ENCODE measurements around the gene BCAR3.
"Not testable (repeated sequence)": the region's sequence is repeated elsewhere in the genome, so short reads cannot be mapped to it uniquely, and the experiment has no call there.

Gene BCAR3

GRCh38 chr1:93573940-93574469 lies 107.6 kb downstream of the BCAR3 start:
- Mint-ChIP-seq H3K27ac (peak overlapping the region; percentile 25), H3K4me3 (no peak overlapping the region), H3K9me3 (no peaks in the 10 kb centered on the region)

DNA sequence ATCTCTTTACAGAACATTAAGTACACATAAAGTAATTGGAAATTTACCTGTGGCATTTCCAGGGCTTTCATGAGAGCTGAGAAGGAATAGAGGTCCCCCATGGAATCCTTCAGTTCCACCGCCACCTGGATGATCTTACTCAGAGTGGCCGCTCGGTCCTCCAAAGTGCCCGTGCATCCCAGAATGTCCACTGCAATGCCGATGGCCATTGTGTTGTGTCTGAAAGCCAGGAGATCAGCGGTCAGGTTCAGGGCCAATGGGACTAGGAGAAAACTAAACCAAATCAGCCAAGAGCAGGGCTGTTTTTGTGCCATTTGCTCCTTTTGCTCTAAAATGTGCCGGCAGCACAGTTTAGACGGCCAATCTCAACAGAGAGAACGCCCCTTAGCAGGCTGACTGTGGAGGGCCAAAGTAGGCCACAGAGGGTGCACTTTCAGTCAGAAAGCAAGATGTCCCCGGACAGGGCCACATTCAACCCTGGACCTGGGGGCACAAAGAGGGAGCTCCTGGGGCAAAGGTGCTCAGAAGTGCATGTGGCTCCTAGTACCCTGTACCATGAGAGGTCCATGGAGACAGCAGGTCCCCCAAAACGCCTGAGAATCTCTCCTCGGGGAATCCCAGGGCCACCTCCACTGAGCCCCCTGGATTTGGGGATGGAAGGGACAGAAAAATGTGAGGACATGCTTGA lies 109.9 kb downstream of the BCAR3 start:
- no peak overlapping the region for H3K4me3 Mint-ChIP-seq
- no peak overlapping the region for H3K27ac Mint-ChIP-seq

More at GRCh38 chr1:93573940-93574469, 107.6 kb downstream of the BCAR3 start:
- ATAC-seq (ENCODE audit: low read depth) (no peak), DNase-seq (ENCODE audit: low spot score in 2 of 2) (no peak)
- Mint-ChIP-seq H3K36me3 (peaks cover 17% of the 10 kb centered on the region), H3K4me1 (no peaks in the 10 kb centered on the region), H3K27me3 (no peaks in the 10 kb centered on the region)

GRCh38 chr1:93569489-93569888 lies 112.1 kb downstream of the BCAR3 start:
- Mint-ChIP-seq H3K27me3 (no peaks in the 10 kb centered on the region), H3K4me3 (no peak overlapping the region)

More for the DNA sequence above, 109.9 kb downstream of the BCAR3 start:
- peaks cover 27% of the 10 kb centered on the region for H3K36me3 Mint-ChIP-seq
- no peaks in the 10 kb centered on the region for H3K9me3 Mint-ChIP-seq
- no peak for DNase-seq (ENCODE audit: low spot score in 2 of 2)
- H3K4me1 Mint-ChIP-seq, result no peaks in the 10 kb centered on the region
- no peaks in the 10 kb centered on the region for H3K27me3 Mint-ChIP-seq
- no peak for ATAC-seq (ENCODE audit: low read depth)

GRCh38 chr1:93567255-93567918 lies 114.2 kb downstream of the BCAR3 start:
- Mint-ChIP-seq H3K9me3 (no peaks in the 10 kb centered on the region), H3K27ac (no peak overlapping the region), H3K4me3 (no peak overlapping the region), H3K4me1 (no peaks in the 10 kb centered on the region), H3K36me3 (peaks cover 27% of the 10 kb centered on the region), H3K27me3 (no peaks in the 10 kb centered on the region)
- no peak for DNase-seq (ENCODE audit: low spot score in 2 of 2)
- ATAC-seq (ENCODE audit: low read depth), result no peak

More at GRCh38 chr1:93569489-93569888, 112.1 kb downstream of the BCAR3 start:
- no peak for ATAC-seq (ENCODE audit: low read depth)
- Mint-ChIP-seq H3K27ac (no peak overlapping the region), H3K4me1 (no peaks in the 10 kb centered on the region), H3K36me3 (peaks cover 28% of the 10 kb centered on the region), H3K9me3 (no peaks in the 10 kb centered on the region)
- DNase-seq (ENCODE audit: low spot score in 2 of 2), result no peak

DNA sequence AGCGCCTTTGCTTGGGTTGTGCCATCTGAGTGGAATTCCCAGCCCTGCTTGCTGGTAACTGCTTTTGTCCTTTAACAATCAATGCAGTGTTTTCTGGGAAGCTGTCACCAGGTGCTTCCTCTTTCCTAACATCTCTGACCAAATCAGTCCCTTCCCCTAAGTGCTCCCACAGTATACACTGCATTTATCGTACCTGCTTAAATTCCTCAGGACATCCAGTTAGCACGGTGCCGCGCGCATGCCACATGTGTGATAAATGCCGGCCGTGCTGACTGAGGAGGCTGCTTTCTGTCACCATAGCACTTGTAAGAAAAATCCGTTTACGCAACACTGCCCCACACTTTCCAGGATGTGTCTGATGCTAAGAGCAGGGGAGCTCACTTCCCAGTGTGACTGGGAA lies 115.4 kb downstream of the BCAR3 start:
- DNase-seq (ENCODE audit: low spot score in 2 of 2) (no peak), ATAC-seq (ENCODE audit: low read depth) (no peak)
- Mint-ChIP-seq H3K4me3 (no peak overlapping the region), H3K27ac (no peak overlapping the region), H3K9me3 (no peaks in the 10 kb centered on the region), H3K36me3 (peaks cover 32% of the 10 kb centered on the region), H3K4me1 (no peaks in the 10 kb centered on the region), H3K27me3 (no peaks in the 10 kb centered on the region)

DNA sequence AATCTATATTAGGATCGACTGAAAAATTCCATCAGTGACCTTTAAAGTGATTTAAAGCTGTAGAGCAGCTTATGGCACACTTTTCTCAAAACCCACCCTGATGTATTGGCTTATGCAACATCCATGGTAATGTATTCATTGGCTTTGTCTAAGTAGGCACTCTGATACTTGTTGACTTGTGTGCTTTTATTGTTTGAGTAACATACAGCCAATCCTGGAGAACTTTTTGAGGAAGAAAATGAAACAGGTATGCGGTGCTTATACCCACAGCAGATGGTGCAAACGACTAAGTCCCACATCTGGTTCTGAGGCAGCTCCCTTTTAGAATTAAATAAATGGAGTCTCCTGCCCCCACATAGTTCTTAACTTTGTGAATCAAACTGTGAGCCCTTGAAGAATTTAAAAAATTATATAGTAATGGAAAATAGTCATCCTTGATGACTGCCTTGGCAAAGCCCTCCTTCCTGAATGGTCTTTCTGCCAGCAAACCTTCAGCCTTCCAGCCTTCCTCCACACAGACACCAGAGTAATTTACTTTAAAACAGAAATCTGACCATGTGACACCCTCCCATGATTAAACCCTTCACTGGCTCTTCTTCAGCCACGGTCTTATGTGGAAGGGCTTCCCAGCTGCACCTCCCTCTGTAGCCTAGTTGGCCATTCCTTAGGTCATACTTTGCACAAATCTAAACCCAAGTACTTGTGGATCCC lies 116.0 kb downstream of the BCAR3 start:
- no peaks in the 10 kb centered on the region for H3K27me3 Mint-ChIP-seq
- H3K27ac Mint-ChIP-seq, result no peak overlapping the region
- no peak for ATAC-seq (ENCODE audit: low read depth)
- H3K9me3 Mint-ChIP-seq, result no peaks in the 10 kb centered on the region
- DNase-seq (ENCODE audit: low spot score in 2 of 2), result no peak
- peaks cover 36% of the 10 kb centered on the region for H3K36me3 Mint-ChIP-seq
- H3K4me1 Mint-ChIP-seq, result no peaks in the 10 kb centered on the region
- no peak overlapping the region for H3K4me3 Mint-ChIP-seq

GRCh38 chr1:93559695-93560094 lies 121.9 kb downstream of the BCAR3 start:
- Mint-ChIP-seq H3K27ac (no peak overlapping the region), H3K36me3 (peaks cover 23% of the 10 kb centered on the region), H3K4me1 (peaks cover 18% of the 10 kb centered on the region), H3K9me3 (no peaks in the 10 kb centered on the region), H3K4me3 (no peak overlapping the region), H3K27me3 (no peaks in the 10 kb centered on the region)
- DNase-seq (ENCODE audit: low spot score in 2 of 2) (no peak), ATAC-seq (ENCODE audit: low read depth) (no peak)

DNA sequence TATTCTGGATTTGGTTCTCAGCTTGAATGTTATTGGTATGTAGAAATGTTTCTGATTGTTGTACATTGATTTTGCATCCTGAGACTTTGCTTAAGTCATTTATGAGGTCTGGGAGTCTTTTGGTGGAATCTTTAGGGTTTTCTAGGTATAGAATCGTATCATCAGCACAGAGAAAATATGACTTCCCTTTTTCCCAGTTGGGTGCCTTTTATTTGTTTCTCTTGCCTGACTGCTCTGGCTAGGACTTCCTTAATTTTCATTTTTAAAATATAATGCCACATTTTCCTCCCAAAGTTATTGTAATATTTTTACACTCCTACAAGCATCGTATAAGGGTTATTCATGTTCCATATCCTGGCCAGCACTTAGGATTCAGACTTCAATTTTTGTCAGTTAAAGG lies 122.6 kb downstream of the BCAR3 start:
- H3K27me3 Mint-ChIP-seq, result no peaks in the 10 kb centered on the region
- H3K27ac Mint-ChIP-seq, result no peak overlapping the region
- ATAC-seq (ENCODE audit: low read depth) (peak; percentile 56), DNase-seq (ENCODE audit: low spot score in 2 of 2) (no peak)
- peak overlapping the region; percentile 17 for H3K4me3 Mint-ChIP-seq
- H3K9me3 Mint-ChIP-seq, result no peaks in the 10 kb centered on the region
- H3K36me3 Mint-ChIP-seq, result peaks cover 21% of the 10 kb centered on the region
- peaks cover 18% of the 10 kb centered on the region for H3K4me1 Mint-ChIP-seq

DNA sequence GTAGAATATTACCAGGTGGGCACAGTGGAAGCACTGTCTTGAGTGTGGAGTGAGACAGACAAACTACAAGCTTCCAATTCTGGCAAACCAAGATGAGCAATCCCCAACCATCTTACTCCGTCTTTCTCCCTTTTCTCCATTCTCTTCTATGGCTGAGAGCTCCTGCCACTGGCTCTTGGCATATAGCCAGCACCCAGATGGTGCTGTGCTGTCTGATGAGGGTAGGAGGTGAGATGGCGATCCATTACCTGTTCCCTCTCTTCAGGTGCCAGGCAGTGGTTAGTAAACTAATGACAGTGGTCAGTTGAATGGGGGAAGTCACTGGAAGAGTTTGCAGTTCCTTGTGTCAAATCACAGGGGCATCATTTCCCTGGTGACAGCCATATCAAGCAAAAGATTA lies 125.3 kb downstream of the BCAR3 start:
- no peaks in the 10 kb centered on the region for H3K9me3 Mint-ChIP-seq
- peaks cover 10% of the 10 kb centered on the region for H3K36me3 Mint-ChIP-seq
- ATAC-seq (ENCODE audit: low read depth), result no peak
- H3K27ac Mint-ChIP-seq, result no peak overlapping the region
- no peak for DNase-seq (ENCODE audit: low spot score in 2 of 2)
- no peak overlapping the region for H3K4me3 Mint-ChIP-seq
- H3K27me3 Mint-ChIP-seq, result no peaks in the 10 kb centered on the region
- H3K4me1 Mint-ChIP-seq, result peaks cover 18% of the 10 kb centered on the region

DNA sequence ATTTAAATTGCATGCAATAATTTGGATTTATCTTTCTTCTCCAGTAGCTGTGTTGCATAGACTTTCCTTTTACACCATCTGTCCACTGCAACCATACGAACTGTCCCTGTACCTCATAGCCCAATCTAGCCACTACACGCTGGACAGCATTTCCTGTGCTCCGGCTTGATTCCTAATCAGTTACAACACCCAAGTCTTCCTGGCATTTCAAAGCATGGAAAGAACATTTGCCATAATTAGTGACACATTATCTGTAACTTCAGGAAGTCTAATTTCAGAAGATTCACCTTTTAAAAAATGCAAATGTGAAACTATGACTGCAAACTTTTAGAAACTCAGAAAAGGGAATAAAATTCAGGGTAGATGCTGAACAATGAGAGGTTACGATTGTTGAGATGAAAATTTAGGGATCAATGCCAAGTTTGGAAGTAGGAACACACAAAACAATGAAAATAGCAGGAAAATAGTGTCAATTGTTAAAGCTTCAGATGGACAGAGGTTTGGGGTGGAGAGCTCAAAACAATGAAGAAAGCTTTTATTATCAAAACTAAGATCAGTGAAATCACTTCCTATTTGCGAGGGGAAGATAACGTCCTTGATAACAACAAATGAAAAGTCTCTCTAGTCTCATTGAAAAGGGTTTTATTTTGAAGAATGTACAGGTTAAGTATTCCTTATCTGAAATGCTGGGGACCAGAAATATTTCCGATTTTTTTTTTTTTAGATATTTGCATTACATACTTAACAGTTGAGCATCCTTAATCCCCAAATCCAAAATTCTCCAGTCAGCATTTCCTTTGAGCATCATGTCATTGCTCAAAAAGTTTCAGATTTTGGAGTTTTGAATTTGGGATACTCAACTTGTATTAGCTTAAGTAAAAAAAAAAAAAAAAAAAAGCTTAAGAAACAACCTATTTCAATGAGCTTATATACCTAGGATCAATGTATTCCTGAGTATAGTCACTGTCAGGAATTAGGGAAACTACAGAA lies 126.5 kb downstream of the BCAR3 start:
- peaks cover 18% of the 10 kb centered on the region for H3K4me1 Mint-ChIP-seq
- no peak overlapping the region for H3K4me3 Mint-ChIP-seq
- DNase-seq (ENCODE audit: low spot score in 2 of 2) (no peak), ATAC-seq (ENCODE audit: low read depth) (no peak)
- H3K9me3 Mint-ChIP-seq, result no peaks in the 10 kb centered on the region
- peaks cover 5% of the 10 kb centered on the region for H3K36me3 Mint-ChIP-seq
- H3K27me3 Mint-ChIP-seq, result no peaks in the 10 kb centered on the region
- no peak overlapping the region for H3K27ac Mint-ChIP-seq

GRCh38 chr1:93553886-93554490 lies 127.6 kb downstream of the BCAR3 start:
- not testable (repeated sequence) for H3K36me3 Mint-ChIP-seq; H3K27me3 Mint-ChIP-seq; H3K4me3 Mint-ChIP-seq; ATAC-seq (ENCODE audit: low read depth); DNase-seq (ENCODE audit: low spot score in 2 of 2); H3K4me1 Mint-ChIP-seq; H3K9me3 Mint-ChIP-seq; H3K27ac Mint-ChIP-seq

DNA sequence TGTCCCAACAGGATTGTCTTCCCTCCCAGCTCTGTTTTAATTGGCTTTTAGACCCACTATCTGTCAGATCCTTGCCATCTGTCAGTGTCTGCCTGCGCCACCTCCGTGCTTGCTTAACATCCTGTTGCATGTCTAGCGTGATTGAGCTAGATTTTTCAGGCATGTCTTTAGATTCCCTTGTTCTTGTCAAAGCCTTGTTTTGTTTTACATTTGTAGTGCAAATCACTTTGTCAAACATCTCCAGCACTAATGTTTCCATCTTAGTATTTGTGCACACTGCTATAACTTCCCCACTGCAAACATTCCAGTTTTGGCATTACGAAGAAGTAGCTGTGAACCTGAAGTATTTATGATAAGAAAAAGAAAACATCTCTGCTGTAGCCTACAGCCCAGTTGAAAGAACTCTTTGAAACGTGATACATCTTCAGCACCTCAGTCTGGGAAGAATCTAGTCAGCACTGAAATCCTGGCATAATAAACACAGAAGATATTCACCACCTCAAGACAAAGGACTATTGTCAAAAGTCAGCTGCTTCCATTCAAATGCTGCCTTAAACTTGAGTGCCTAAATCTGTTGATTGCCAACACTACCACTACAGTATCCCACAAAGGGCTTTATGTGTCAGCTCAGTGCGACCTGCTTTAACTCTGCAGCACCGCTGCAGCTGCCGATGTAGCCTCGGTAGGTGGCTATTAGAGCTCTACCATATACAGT lies 128.7 kb downstream of the BCAR3 start:
- no peak overlapping the region for H3K4me3 Mint-ChIP-seq
- H3K36me3 Mint-ChIP-seq, result peaks cover 5% of the 10 kb centered on the region
- H3K9me3 Mint-ChIP-seq, result no peaks in the 10 kb centered on the region
- H3K27me3 Mint-ChIP-seq, result no peaks in the 10 kb centered on the region
- no peak overlapping the region for H3K27ac Mint-ChIP-seq
- ATAC-seq (ENCODE audit: low read depth) (no peak), DNase-seq (ENCODE audit: low spot score in 2 of 2) (no peak)
- peaks cover 3% of the 10 kb centered on the region for H3K4me1 Mint-ChIP-seq
